ENCODE measurements around the gene ARPP21. TPM values are rescaled to one million over a fixed set of nuclear protein-coding genes. Genes with fewer than 3 reads are reported as not detected.

ARPP21 gene
- polyA plus RNA-seq, 3 donors = not detected

GRCh38 chr3:35707904-35708303, 68.6 kb downstream of the ARPP21 start:
- Mint-ChIP-seq H3K4me1 (no peaks in the 10 kb centered on the region), H3K27me3 (ENCODE audit: low read depth in 3 of 3) (no peaks in the 10 kb centered on the region), H3K9me3 (peaks cover 0 to 2% (median 0%) of the 10 kb centered on the region in 7 donors), H3K27ac (no peak overlapping the region), H3K36me3 (no peaks in the 10 kb centered on the region), H3K4me3 (no peak overlapping the region)
- no peak overlapping the region for H3K9ac ChIP-seq (ENCODE audit: insufficient read depth, low read length, poor library complexity, severe bottlenecking)
- TF ChIP-seq, protein P1, sequence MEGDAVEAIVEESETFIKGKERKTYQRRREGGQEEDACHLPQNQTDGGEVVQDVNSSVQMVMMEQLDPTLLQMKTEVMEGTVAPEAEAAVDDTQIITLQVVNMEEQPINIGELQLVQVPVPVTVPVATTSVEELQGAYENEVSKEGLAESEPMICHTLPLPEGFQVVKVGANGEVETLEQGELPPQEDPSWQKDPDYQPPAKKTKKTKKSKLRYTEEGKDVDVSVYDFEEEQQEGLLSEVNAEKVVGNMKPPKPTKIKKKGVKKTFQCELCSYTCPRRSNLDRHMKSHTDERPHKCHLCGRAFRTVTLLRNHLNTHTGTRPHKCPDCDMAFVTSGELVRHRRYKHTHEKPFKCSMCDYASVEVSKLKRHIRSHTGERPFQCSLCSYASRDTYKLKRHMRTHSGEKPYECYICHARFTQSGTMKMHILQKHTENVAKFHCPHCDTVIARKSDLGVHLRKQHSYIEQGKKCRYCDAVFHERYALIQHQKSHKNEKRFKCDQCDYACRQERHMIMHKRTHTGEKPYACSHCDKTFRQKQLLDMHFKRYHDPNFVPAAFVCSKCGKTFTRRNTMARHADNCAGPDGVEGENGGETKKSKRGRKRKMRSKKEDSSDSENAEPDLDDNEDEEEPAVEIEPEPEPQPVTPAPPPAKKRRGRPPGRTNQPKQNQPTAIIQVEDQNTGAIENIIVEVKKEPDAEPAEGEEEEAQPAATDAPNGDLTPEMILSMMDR (IDR thresholded peaks at IDR 0.05) = no peak
- intact Hi-C loops (cut with micrococcal nuclease) = no loop called here
- WGBS (ENCODE audit: insufficient coverage) = no CpG with 5 or more reads among the region's 3 CpGs
- H3K4me1 ChIP-seq (ENCODE audit: control insufficient read depth in 1 of 2, insufficient read depth in 2 of 2, low read length in 2 of 2) = no peaks in the 10 kb centered on the region
- no peak for DNase-seq
- H3K36me3 ChIP-seq (replicated peaks in 1 of 2; ENCODE audit: control insufficient read depth in 1 of 2, insufficient read depth in 2 of 2, low read length in 2 of 2) = no peaks in the 10 kb centered on the region
- H3K27me3 ChIP-seq (ENCODE audit: control insufficient read depth in 2 of 2, insufficient read depth in 2 of 2, low read length in 2 of 2) = no peaks in the 10 kb centered on the region
- no peak overlapping the region for H3K4me3 ChIP-seq (replicated peaks in 1 of 3; ENCODE audit: low read depth in 2 of 3, low read length in 3 of 3)
- no peak overlapping the region for H2AFZ ChIP-seq (ENCODE audit: insufficient read depth, low read depth, low read length, poor library complexity, severe bottlenecking)
- H4K20me1 ChIP-seq (ENCODE audit: insufficient read depth, low read length) = no peaks in the 10 kb centered on the region
- H3K27ac ChIP-seq (ENCODE audit: low read depth in 1 of 2, low read length in 2 of 2) = no peak overlapping the region
- no peak overlapping the region for H3K4me2 ChIP-seq (replicated peaks; ENCODE audit: extremely low read depth, low read length, poor library complexity, severe bottlenecking)
- no peaks in the 10 kb centered on the region for H3K9me3 ChIP-seq (replicated peaks in 1 of 2; ENCODE audit: control insufficient read depth in 1 of 2, insufficient read depth in 1 of 2, low read length in 2 of 2)
- H3K79me2 ChIP-seq (ENCODE audit: insufficient read depth, low read length) = no peaks in the 10 kb centered on the region

- Mint-ChIP-seq H3K36me3 (no peaks in the 10 kb centered on the region), H3K9me3 (peaks cover 0 to 2% (median 0%) of the 10 kb centered on the region in 7 donors), H3K4me3 (no peak overlapping the region), H3K4me1 (no peaks in the 10 kb centered on the region), H3K27ac (no peak overlapping the region), H3K27me3 (ENCODE audit: low read depth in 3 of 3) (no peaks in the 10 kb centered on the region)
- H3K9me3 ChIP-seq (replicated peaks in 1 of 2; ENCODE audit: control insufficient read depth in 1 of 2, insufficient read depth in 1 of 2, low read length in 2 of 2) = no peaks in the 10 kb centered on the region
- H2AFZ ChIP-seq (ENCODE audit: insufficient read depth, low read depth, low read length, poor library complexity, severe bottlenecking) = no peak overlapping the region
- H3K4me1 ChIP-seq (ENCODE audit: control insufficient read depth in 1 of 2, insufficient read depth in 2 of 2, low read length in 2 of 2) = no peaks in the 10 kb centered on the region
- H3K27ac ChIP-seq (ENCODE audit: low read depth in 1 of 2, low read length in 2 of 2) = no peak overlapping the region
- 51% methylated on average over 5 of the region's 8 CpGs for WGBS (ENCODE audit: insufficient coverage)
- no peaks in the 10 kb centered on the region for H4K20me1 ChIP-seq (ENCODE audit: insufficient read depth, low read length)
- no peaks in the 10 kb centered on the region for H3K27me3 ChIP-seq (ENCODE audit: control insufficient read depth in 2 of 2, insufficient read depth in 2 of 2, low read length in 2 of 2)
- TF ChIP-seq, protein P1 (IDR thresholded peaks at IDR 0.05) = no peak
- H3K79me2 ChIP-seq (ENCODE audit: insufficient read depth, low read length) = no peaks in the 10 kb centered on the region
- no peak overlapping the region for H3K4me3 ChIP-seq (replicated peaks in 1 of 3; ENCODE audit: low read depth in 2 of 3, low read length in 3 of 3)
- no peak for DNase-seq
- H3K9ac ChIP-seq (ENCODE audit: insufficient read depth, low read length, poor library complexity, severe bottlenecking) = no peak overlapping the region
- no peak overlapping the region for H3K4me2 ChIP-seq (replicated peaks; ENCODE audit: extremely low read depth, low read length, poor library complexity, severe bottlenecking)
- no peaks in the 10 kb centered on the region for H3K36me3 ChIP-seq (replicated peaks in 1 of 2; ENCODE audit: control insufficient read depth in 1 of 2, insufficient read depth in 2 of 2, low read length in 2 of 2)
- intact Hi-C loops (cut with micrococcal nuclease) = no loop called here
Observed at GRCh38 chr3:35708394-35709271, 69.3 kb downstream of the ARPP21 start.
